Spinal cord (tissue), 10 donors: ENCODE results near the gene FASTKD1. TPM values are rescaled to one million over a fixed set of nuclear protein-coding genes. Genes with fewer than 3 reads are reported as not detected.

Experiments
- DNase-seq, 6 donors: peaks; one replicate each; pipeline versions ENCODE4 v3.0.0 to v3.0.0-alpha.2; 2013 to 2015; ENCODE audit warnings: low spot score in 6 of 6, low read depth in 4 of 6
- H3K27ac ChIP-seq: one replicate; pipeline ENCODE4 v1.5.1; 2013; ENCODE audit warnings: low read depth, low read length, control low read depth
- H3K27me3 ChIP-seq: one replicate; pipeline ENCODE4 v1.6.1; 2013; ENCODE audit warnings: low read length; ENCODE audit not compliant: control insufficient read depth, insufficient read depth
- H3K36me3 ChIP-seq: one replicate; pipeline ENCODE4 v1.6.1; 2013; ENCODE audit warnings: low read length; ENCODE audit not compliant: control insufficient read depth, insufficient read depth
- H3K4me1 ChIP-seq: one replicate; pipeline ENCODE4 v1.6.1; 2013; ENCODE audit warnings: low read length; ENCODE audit not compliant: control insufficient read depth, insufficient read depth
- H3K4me3 ChIP-seq: one replicate; pipeline ENCODE4 v1.5.1; 2013; ENCODE audit warnings: low read depth, low read length, control low read depth
- H3K9me3 ChIP-seq: one replicate; pipeline ENCODE4 v1.6.1; 2013; ENCODE audit warnings: low read length; ENCODE audit not compliant: control insufficient read depth, insufficient read depth
- WGBS: methylation state at CpG from one replicate; pipeline ENCODE4 v1.1.5; 2013; ENCODE audit warnings: missing lambda C conversion rate; ENCODE audit not compliant: insufficient coverage; 5-methylcytosine and 5-hydroxymethylcytosine counted together
- polyA plus RNA-seq, 2 donors: library from polyadenylated mRNA; unstranded; fragments of 120-200 nt; gene quantifications; one replicate each; pipeline ENCODE4 v1.2.1, GENCODE V29; 2013; ENCODE audit not compliant: insufficient read length in 2 of 2
- total RNA-seq, 2 donors: library from RNA; depleted of rRNA in 1 of 2; stranded (reverse); fragments of 120-200 nt in 1 of 2; fragments of >200 nt in 1 of 2; gene quantifications; one replicate each; pipeline versions ENCODE4 v1.2.3 to v1.2.4, GENCODE V29; 2013 to 2014
- donor health status: healthy.

Gene FASTKD1
- total and polyA plus RNA-seq, 4 donors = 32.6 to 59.4 (median 36.8) TPM

DNA sequence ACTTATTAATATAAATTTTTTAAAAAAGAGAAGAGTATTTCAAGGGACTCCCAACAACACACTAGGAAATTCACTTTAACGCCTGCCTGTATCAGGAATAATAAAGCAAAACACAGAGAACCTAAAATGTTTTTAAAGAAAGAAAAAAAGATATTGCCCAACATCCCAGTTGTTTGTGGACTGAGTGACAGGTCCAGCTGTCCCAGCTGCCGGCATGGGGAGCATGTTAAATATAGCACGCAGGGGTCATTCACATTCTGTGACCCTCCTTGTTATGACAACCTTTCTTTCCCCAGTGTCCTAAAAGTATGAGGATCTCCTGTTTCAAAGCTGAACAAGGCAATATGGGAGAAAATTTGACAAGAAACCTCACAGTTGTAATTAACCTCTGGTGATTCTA, 59.7 kb downstream of the FASTKD1 start:
- no CpG with 5 or more reads among the region's 3 CpGs for WGBS
- Histone ChIP-seq H3K36me3 (peaks cover 4% of the 10 kb centered on the region), H3K27ac (no peak overlapping the region), H3K4me3 (no peak overlapping the region), H3K27me3 (no peaks in the 10 kb centered on the region), H3K4me1 (no peaks in the 10 kb centered on the region), H3K9me3 (no peaks in the 10 kb centered on the region)
- DNase-seq = peak in 1 of 6 donors; percentile 7

DNA sequence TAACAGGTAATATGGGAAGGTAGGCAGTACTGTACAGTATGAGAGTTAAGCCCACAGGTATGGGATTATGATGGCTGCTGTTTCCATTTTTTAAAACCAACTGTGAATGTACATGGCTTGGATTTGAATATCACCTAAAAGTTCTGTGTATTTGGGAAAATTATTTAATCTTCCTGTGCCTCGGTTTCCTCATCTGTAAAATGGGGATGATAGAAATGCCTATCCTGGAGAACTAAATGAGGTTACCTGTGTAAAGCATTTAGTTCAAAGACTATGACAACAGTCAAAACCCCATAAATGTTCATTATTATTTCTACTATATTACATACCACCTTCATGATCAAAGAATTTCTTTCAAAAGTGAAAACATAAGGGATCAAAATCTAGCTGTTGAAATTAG, 60.6 kb downstream of the FASTKD1 start:
- H3K36me3 ChIP-seq = peaks cover 2% of the 10 kb centered on the region
- no peaks in the 10 kb centered on the region for H3K9me3 ChIP-seq
- no peaks in the 10 kb centered on the region for H3K4me1 ChIP-seq
- no peak overlapping the region for H3K4me3 ChIP-seq
- no peaks in the 10 kb centered on the region for H3K27me3 ChIP-seq
- no peak overlapping the region for H3K27ac ChIP-seq
- no CpG with 5 or more reads among the region's 1 CpG for WGBS
- DNase-seq = no peak

DNA sequence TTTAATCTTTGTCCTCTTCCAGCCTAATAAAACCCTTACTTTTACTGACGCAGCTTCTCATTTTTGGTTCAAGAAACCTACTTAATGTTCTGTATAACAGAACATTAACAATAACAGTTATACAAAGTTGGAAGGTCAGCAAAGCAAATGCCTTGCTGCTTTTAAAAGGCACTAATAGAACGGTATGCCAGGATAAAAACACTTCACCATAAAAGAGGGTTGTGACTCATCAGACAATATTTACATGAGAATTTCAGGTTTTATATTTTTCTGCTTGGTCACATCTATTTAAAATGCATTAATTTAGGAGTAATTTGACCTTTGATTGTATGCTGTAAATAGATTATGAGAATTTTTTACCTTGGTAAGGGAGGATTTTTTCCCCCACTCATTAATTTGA, 61.1 kb downstream of the FASTKD1 start:
- no peaks in the 10 kb centered on the region for H3K27me3 ChIP-seq
- WGBS = no CpG with 5 or more reads among the region's 2 CpGs
- no peak overlapping the region for H3K27ac ChIP-seq
- no peak for DNase-seq
- no peak overlapping the region for H3K4me3 ChIP-seq
- no peaks in the 10 kb centered on the region for H3K9me3 ChIP-seq
- H3K4me1 ChIP-seq = no peaks in the 10 kb centered on the region
- peaks cover 2% of the 10 kb centered on the region for H3K36me3 ChIP-seq

- DNase-seq = no peak
- Histone ChIP-seq H3K4me3 (no peak overlapping the region), H3K27ac (no peak overlapping the region), H3K4me1 (no peaks in the 10 kb centered on the region), H3K27me3 (no peaks in the 10 kb centered on the region), H3K36me3 (no peaks in the 10 kb centered on the region), H3K9me3 (no peaks in the 10 kb centered on the region)
- no CpG with 5 or more reads among the region's 1 CpG for WGBS
Measured at GRCh38 chr2:169511818-169512217, 61.8 kb downstream of the FASTKD1 start.

- Histone ChIP-seq H3K27ac (no peak overlapping the region), H3K27me3 (no peaks in the 10 kb centered on the region)
- WGBS = 100% methylated on average over 2 of the region's 4 CpGs
Measured at GRCh38 chr2:169510496-169510895, 63.2 kb downstream of the FASTKD1 start.

GRCh38 chr2:169509955-169510354, 63.7 kb downstream of the FASTKD1 start:
- H3K4me3 ChIP-seq = no peak overlapping the region
- no peak for DNase-seq
- no peaks in the 10 kb centered on the region for H3K4me1 ChIP-seq
- no peaks in the 10 kb centered on the region for H3K27me3 ChIP-seq
- H3K36me3 ChIP-seq = peaks cover 7% of the 10 kb centered on the region
- WGBS = 90% methylated on average over 7 of the region's 8 CpGs
- no peaks in the 10 kb centered on the region for H3K9me3 ChIP-seq
- H3K27ac ChIP-seq = no peak overlapping the region

More at GRCh38 chr2:169510496-169510895, 63.2 kb downstream of the FASTKD1 start:
- no peaks in the 10 kb centered on the region for H3K4me1 ChIP-seq
- H3K9me3 ChIP-seq = no peaks in the 10 kb centered on the region
- H3K36me3 ChIP-seq = peaks cover 2% of the 10 kb centered on the region
- DNase-seq = no peak
- H3K4me3 ChIP-seq = no peak overlapping the region

GRCh38 chr2:169509298-169509885, 64.3 kb downstream of the FASTKD1 start, which contains the start of gene KLHL41:
KLHL41 (plus strand) TSS chr2:169509702; CDS start chr2:169509779, 77 bp downstream.
- H3K4me1 ChIP-seq = no peaks in the 10 kb centered on the region
- no peaks in the 10 kb centered on the region for H3K9me3 ChIP-seq
- H3K36me3 ChIP-seq = peaks cover 13% of the 10 kb centered on the region
- H3K4me3 ChIP-seq = no peak within 1 kb of the TSS
- H3K27ac ChIP-seq = no peak within 1 kb of the TSS
- peak in 1 of 6 donors; percentile 10 for DNase-seq
- WGBS = no CpG with 5 or more reads among the region's 4 CpGs
- no peaks in the 10 kb centered on the region for H3K27me3 ChIP-seq

- Histone ChIP-seq H3K4me3 (no peak overlapping the region), H3K9me3 (no peaks in the 10 kb centered on the region), H3K36me3 (peaks cover 13% of the 10 kb centered on the region), H3K27me3 (no peaks in the 10 kb centered on the region), H3K27ac (no peak overlapping the region), H3K4me1 (no peaks in the 10 kb centered on the region)
- no peak for DNase-seq
Measured at GRCh38 chr2:169507698-169508097, 66.0 kb downstream of the FASTKD1 start.

- WGBS = 97% methylated on average over 15 of the region's 19 CpGs
- DNase-seq = no peak
- H3K9me3 ChIP-seq = no peaks in the 10 kb centered on the region
- H3K4me3 ChIP-seq = no peak overlapping the region
- H3K36me3 ChIP-seq = peaks cover 13% of the 10 kb centered on the region
- H3K27ac ChIP-seq = no peak overlapping the region
- H3K4me1 ChIP-seq = no peaks in the 10 kb centered on the region
- no peaks in the 10 kb centered on the region for H3K27me3 ChIP-seq
Measured at GRCh38 chr2:169504651-169505050, 69.0 kb downstream of the FASTKD1 start.

DNA sequence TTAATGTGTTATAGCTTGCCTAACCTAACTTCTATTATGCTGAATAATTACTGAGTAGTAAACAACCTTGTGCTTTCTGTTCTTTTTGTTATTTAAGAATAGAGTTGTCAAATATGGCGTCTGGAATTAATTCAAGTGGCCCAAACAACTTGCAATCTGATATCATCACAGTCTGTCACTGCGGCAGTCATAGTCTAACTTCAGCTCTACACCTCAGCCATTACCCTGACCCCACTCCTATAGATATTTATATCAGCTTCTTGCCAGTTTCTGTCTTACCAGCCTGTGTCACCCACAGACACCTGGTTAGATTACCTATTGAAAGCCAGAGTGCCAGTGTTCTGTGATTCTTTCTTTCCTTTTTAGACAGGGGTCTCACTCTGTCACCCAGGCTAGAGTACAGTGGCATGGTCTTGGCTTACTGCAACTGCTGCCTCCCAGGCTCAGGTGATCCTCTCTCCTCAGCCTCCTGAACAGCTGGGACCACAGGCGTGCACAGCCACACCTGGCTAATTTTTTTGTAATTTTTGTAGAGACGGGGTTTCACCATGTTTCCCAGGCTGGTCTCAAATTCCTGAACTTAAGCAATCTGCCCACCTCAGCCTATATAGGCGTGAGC, 78.2 kb downstream of the FASTKD1 start:
- Histone ChIP-seq H3K9me3 (no peaks in the 10 kb centered on the region), H3K4me1 (no peaks in the 10 kb centered on the region), H3K36me3 (peaks cover 19% of the 10 kb centered on the region), H3K27me3 (no peaks in the 10 kb centered on the region), H3K27ac (no peak overlapping the region), H3K4me3 (no peak overlapping the region)
- 88% methylated on average over 1 of the region's 5 CpGs for WGBS
- no peak for DNase-seq
